Endodermal cell (in vitro differentiated cells): ENCODE results near the gene WFDC2. TPM values are rescaled to one million over a fixed set of nuclear protein-coding genes. Genes with fewer than 3 reads are reported as not detected.

Source experiments
- DNase-seq: peaks from one replicate; pipeline ENCODE4 v3.0.0-alpha.2; 2017
- H3K27ac ChIP-seq: 2 replicates; pipeline ENCODE4 v1.5.1; 2013; ENCODE audit warnings: mild to moderate bottlenecking, low read depth, low read length, moderate library complexity
- H3K27me3 ChIP-seq: 2 replicates; pipeline ENCODE4 v1.6.1; 2013; ENCODE audit warnings: mild to moderate bottlenecking, low read length, moderate library complexity; ENCODE audit not compliant: insufficient read depth, control insufficient read depth, poor library complexity, severe bottlenecking
- H3K36me3 ChIP-seq: 2 replicates; pipeline ENCODE4 v1.7.0; 2013; ENCODE audit warnings: mild to moderate bottlenecking, low read length, moderate library complexity; ENCODE audit not compliant: control insufficient read depth, insufficient read depth
- H3K4me1 ChIP-seq: one replicate; pipeline ENCODE4 v1.7.0; 2013; ENCODE audit warnings: low read length; ENCODE audit not compliant: control insufficient read depth, insufficient read depth
- H3K4me3 ChIP-seq: 2 replicates; pipeline ENCODE4 v1.5.1; 2013; ENCODE audit warnings: mild to moderate bottlenecking, low read length, moderate library complexity
- H3K9ac ChIP-seq: 2 replicates; pipeline ENCODE4 v1.6.1; 2013; ENCODE audit warnings: mild to moderate bottlenecking, low read length, moderate library complexity; ENCODE audit not compliant: poor library complexity, severe bottlenecking; ENCODE audit errors: extremely low read depth
- H3K9me3 ChIP-seq: 2 replicates; pipeline ENCODE4 v1.6.1; 2013; ENCODE audit warnings: mild to moderate bottlenecking, low read length, moderate library complexity; ENCODE audit not compliant: control insufficient read depth
- H3K27ac Mint-ChIP-seq: 2 replicates; pipeline ENCODE4 v1.8.0; 2020; ENCODE audit warnings: mixed read lengths
- H3K27me3 Mint-ChIP-seq: 2 replicates; pipeline ENCODE4 v1.8.0; 2021; ENCODE audit warnings: mild to moderate bottlenecking, mixed read lengths; ENCODE audit not compliant: insufficient read depth
- H3K36me3 Mint-ChIP-seq: 2 replicates; pipeline ENCODE4 v1.8.0; 2020; ENCODE audit warnings: low read depth, mixed read lengths
- H3K4me1 Mint-ChIP-seq: 2 replicates; pipeline ENCODE4 v1.8.0; 2020; ENCODE audit warnings: mixed read lengths
- H3K4me3 Mint-ChIP-seq: 2 replicates; pipeline ENCODE4 v1.8.0; 2020; ENCODE audit warnings: mild to moderate bottlenecking, moderate library complexity, mixed read lengths
- H3K9me3 Mint-ChIP-seq: 2 replicates; pipeline ENCODE4 v1.8.0; 2020; ENCODE audit warnings: mild to moderate bottlenecking, mixed read lengths
- CTCF ChIP-seq: fragments of 200-600 bp; sonication (generic); conservative IDR thresholded peaks from 2 replicates; pipeline ENCODE4 v1.5.0; 2021; ENCODE audit warnings: antibody characterized with exemption, mild to moderate bottlenecking
- WGBS, 2 experiments: methylation state at CpG; one replicate each; pipeline versions ENCODE4 v1.1.5 to v1.1.7; 2013; ENCODE audit warnings: missing lambda C conversion rate in 2 of 2, mixed read lengths in 1 of 2; ENCODE audit not compliant: insufficient coverage in 1 of 2, insufficient read length in 1 of 2; 5-methylcytosine and 5-hydroxymethylcytosine counted together
- total RNA-seq, 2 donors: library from RNA; stranded (reverse); fragmentation: NEBNext Ultra II Directional in 1 of 2; extraction: Animal tissue kit (Norgen Biotek cat#: 25700) in 1 of 2; gene quantifications; 2 replicates in 1 of 2; 3 replicates in 1 of 2; pipeline ENCODE4 v1.2.1, GENCODE V29; 2021

The WFDC2 gene
- total RNA-seq, 2 donors from 2014 or later: 304 to 580 TPM

DNA sequence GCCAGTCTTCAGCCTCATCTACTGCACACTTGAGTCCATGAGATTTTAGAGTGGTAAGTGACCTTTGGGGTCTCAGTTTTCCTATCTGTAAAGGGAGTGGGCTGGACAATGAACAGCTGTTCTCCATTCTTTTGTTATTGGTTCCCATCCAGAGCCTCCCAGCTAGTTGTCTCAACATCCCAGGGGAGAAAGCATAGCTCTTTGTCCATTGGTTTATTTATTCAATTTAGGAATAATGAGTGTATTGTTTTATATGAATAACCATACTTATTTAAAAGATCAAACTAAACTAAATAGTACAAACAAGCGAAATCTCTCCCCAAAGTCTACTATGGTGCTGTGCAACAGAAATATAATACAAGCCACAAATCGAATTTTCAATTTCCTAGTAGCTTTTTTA lies 39.9 kb upstream of the WFDC2 start:
- H3K27me3 Mint-ChIP-seq: no peaks in the 10 kb centered on the region
- Histone ChIP-seq H3K36me3 (peaks cover 22% of the 10 kb centered on the region), H3K4me3 (no peak overlapping the region), H3K9ac (no peak overlapping the region), H3K4me1 (no peaks in the 10 kb centered on the region), H3K27ac (no peak overlapping the region), H3K27me3 (no peaks in the 10 kb centered on the region), H3K9me3 (no peaks in the 10 kb centered on the region)
- no peak for DNase-seq
- TF ChIP-seq CTCF: no peak
- H3K9me3 Mint-ChIP-seq: no peaks in the 10 kb centered on the region
- no peak overlapping the region for H3K4me3 Mint-ChIP-seq
- WGBS, 2 experiments: 85% methylated on average over 2 of the region's 2 CpGs; no CpG with 5 or more reads in 1 of the 2 experiments
- H3K27ac Mint-ChIP-seq: no peak overlapping the region
- peaks cover 6% of the 10 kb centered on the region for H3K4me1 Mint-ChIP-seq
- H3K36me3 Mint-ChIP-seq: peaks cover 24% of the 10 kb centered on the region

DNA sequence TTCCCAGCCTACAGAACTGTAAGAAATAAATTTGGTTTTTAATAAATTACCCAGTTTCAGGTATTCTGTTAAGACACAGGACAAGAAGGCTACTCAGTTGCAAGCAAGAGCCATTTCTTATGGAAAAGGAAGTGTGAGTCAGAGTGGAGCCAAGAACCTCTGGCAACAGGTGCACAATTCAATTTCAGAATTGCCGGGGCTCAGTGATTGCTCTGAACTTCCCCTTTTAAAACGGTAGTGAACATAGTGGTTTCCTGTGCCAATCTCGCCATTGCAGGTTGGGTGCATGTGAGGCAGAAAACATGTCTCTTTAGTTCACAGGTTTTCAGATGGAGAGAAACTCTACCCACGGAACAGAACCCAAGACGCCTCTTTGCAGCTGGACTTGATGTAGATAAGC lies 37.3 kb upstream of the WFDC2 start:
- no peak for TF ChIP-seq CTCF
- no peak overlapping the region for H3K27ac Mint-ChIP-seq
- DNase-seq: no peak
- Histone ChIP-seq H3K36me3 (peaks cover 7% of the 10 kb centered on the region), H3K4me3 (no peak overlapping the region), H3K9me3 (no peaks in the 10 kb centered on the region), H3K4me1 (no peaks in the 10 kb centered on the region), H3K27ac (no peak overlapping the region), H3K27me3 (no peaks in the 10 kb centered on the region), H3K9ac (no peak overlapping the region)
- no peaks in the 10 kb centered on the region for H3K9me3 Mint-ChIP-seq
- H3K4me3 Mint-ChIP-seq: no peak overlapping the region
- 95 to 98% methylated on average over 5 of the region's 5 CpGs for WGBS, 2 experiments
- H3K36me3 Mint-ChIP-seq: peaks cover 15% of the 10 kb centered on the region
- no peaks in the 10 kb centered on the region for H3K27me3 Mint-ChIP-seq
- peaks cover 7% of the 10 kb centered on the region for H3K4me1 Mint-ChIP-seq

DNA sequence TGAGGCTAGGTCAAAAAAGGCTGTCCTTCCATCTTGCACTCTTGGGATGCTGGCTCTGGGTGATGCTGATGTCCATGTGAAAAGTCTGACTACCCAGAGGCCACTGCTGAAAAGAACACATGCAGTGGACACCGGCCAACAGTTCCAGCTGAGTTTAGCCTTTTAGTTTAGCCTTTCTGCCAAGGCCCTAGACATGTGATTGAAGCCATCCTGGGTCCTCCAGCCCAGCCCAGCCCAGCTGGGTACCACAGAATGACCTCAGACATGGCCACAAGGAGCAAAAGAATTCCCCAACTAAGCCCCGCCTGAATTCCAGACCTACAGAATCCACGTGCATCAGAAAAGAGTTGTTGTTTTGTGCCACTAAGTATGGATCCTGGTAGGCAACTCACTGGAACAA lies 36.2 kb upstream of the WFDC2 start:
- Histone ChIP-seq H3K36me3 (peaks cover 7% of the 10 kb centered on the region), H3K9ac (no peak overlapping the region), H3K27ac (no peak overlapping the region), H3K27me3 (no peaks in the 10 kb centered on the region), H3K4me3 (no peak overlapping the region), H3K4me1 (no peaks in the 10 kb centered on the region), H3K9me3 (no peaks in the 10 kb centered on the region)
- Mint-ChIP-seq H3K27me3 (no peaks in the 10 kb centered on the region), H3K9me3 (no peaks in the 10 kb centered on the region), H3K4me3 (no peak overlapping the region), H3K27ac (no peak overlapping the region), H3K36me3 (peaks cover 15% of the 10 kb centered on the region), H3K4me1 (peaks cover 7% of the 10 kb centered on the region)
- whole genome bisulfite sequencing, 2 experiments: 70 to 92% methylated on average over 2 to 3 of the region's 3 CpGs
- no peak for TF ChIP-seq CTCF
- DNase-seq: no peak
